ENCODE data around the gene KL.
A peak's percentile ranks its signal among the peaks of the same experiment; 100 is the strongest.

KL gene

GRCh38 chr13:33006134-33006533 lies 10.1 kb upstream of the KL start:
- no peak for DNase-seq

- no peak for DNase-seq
These were observed 9.6 kb upstream of the KL start for GRCh38 chr13:33006638-33007037.

DNA sequence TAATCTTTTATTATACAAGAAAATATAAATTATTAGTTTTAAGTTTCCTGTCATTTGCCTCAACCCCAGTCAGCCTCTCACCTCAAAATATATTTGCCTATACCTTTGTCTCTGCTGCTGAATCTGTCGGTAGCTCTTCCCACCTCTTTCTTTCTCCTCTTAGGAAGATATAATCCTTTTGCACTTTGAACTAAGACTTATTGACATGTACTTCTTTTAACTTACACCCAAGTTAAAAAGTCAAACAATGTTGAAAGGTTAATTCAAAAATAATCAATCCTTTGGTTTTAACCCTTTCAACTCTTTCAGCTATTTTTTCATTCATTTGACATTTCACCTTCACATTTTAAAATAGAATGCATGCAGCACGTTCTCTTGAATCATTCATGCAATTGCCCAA lies 9.0 kb upstream of the KL start:
- no peak for DNase-seq

DNA sequence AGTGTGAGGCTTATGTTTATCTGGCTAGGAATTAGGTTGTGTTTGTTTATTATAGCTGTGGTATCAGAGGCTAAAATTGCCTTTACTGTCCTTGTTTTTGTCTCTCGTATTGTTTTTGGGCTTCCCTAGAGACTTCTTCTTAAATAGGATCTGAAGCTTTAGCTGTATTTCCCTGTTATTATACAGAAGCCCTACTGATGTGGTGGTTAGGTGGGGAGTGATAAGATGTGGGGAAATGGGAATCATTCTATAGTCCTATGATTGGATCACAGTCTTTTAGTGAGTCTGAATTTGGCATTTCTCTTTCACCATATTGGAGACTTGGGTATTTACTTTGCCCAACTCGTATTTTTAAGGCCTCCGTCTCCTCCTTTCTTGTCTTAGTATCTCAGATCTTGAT lies 8.3 kb upstream of the KL start:
- no peak for DNase-seq

- no peak for DNase-seq
These were observed 7.1 kb upstream of the KL start for GRCh38 chr13:33008946-33009722.

- no peak for DNase-seq
These were observed 4.3 kb upstream of the KL start for GRCh38 chr13:33011828-33012470.

- no peak for DNase-seq
These were observed 1.9 kb upstream of the KL start for GRCh38 chr13:33014291-33014690.

GRCh38 chr13:33015241-33015668 lies 968 bp upstream of the KL start:
- peak in 1 of 5 experiments; percentile 12 for DNase-seq

DNA sequence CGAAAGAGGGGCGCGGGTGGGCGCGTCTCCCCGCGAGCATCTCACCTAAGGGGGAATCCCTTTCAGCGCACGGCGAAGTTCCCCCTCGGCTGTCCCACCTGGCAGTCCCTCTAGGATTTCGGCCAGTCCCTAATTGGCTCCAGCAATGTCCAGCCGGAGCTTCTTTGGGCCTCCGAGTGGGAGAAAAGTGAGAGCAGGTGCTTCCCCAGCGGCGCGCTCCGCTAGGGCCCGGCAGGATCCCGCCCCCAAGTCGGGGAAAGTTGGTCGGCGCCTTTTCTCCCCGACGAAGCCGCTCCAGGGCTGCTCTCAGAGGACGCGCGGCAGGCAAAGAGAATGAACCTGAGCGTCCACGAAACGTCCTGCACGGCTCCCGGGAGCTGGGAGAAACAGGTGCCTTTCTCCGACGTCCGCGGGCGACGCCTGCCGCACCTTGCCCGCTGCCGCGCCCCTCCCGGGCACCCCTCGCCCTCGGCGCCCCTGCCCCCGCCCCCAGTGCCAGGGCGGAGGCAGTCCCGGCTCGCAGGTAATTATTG lies 366 bp upstream of the KL start:
- DNase-seq: peak in 1 of 5 experiments; percentile 12

DNA sequence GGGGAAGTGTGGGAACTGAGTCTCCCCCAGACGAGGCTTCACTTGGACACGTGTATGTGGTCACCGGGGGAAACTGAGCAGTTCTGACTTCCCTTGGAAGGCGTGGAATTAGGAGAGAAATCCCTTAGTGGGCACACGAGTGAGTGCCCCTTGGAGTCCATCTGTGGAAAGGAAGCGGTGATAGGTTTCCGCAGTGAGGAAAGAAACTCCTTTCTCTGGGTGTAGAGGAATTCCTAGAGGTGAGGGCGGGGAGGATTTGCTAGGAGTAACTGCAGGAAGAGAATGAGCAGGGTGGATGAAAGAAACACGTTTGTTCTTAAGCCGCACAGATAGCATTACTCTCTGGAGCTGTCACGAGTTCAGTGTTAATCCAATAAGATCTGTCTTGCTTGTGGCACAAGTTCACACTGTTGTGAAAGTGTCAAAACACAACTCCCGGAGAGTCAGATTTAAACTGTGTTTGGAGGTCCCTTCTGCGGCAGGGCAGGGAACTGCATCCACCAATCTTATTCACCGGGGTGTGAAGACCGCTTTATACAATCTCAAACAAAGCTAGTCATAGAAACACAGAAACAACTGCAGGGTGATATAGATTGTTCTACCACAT lies 1.2 kb downstream of the KL start:
- peak in 2 of 5 experiments; percentile 24 to 92 for DNase-seq

GRCh38 chr13:33018886-33019285 lies 2.7 kb downstream of the KL start:
- DNase-seq: peak in 1 of 5 experiments; percentile 8

DNA sequence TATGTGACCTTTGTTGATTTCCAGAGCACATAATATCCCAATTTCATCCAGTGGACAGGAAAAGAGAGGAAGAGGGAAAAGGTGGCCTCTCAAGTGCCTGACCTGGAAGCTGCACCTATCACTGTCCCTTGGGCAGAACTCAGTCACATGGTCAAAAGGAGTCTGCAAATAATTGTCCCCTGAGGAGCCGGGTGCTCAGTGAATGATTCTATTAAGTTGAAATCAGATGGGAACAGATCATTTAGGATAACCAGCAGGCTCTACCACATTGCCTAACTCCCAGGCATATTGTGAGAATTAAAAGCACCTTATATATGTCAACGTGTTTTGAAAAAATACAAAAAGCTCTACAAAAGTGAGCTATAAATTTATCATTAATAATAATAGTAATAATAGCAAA lies 6.8 kb downstream of the KL start:
- no peak for DNase-seq

- DNase-seq: no peak
These were observed 9.1 kb downstream of the KL start for GRCh38 chr13:33025220-33025744.

GRCh38 chr13:33026489-33027152 lies 10.4 kb downstream of the KL start:
- no peak for DNase-seq

DNA sequence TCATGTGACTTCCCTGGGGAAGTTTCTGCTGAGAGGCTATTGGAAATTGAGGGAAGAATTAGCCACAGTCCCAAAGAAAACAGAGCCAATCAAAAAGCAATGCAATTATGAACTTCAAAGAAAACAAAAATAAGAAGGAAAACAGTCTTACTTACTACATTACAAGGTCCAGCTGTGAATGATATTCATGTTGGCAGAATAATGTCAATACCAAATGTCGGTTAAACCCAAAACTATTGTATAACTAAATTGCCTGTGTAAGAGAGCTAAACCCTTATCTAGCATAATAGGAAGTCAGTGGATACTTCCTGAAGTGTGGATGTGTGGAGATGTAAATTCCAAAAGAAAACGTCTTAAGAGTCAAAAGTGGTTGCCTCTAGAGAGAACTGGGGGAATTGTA lies 12.4 kb downstream of the KL start:
- DNase-seq: no peak

GRCh38 chr13:33031277-33031676 lies 15.1 kb downstream of the KL start:
- DNase-seq: no peak

DNA sequence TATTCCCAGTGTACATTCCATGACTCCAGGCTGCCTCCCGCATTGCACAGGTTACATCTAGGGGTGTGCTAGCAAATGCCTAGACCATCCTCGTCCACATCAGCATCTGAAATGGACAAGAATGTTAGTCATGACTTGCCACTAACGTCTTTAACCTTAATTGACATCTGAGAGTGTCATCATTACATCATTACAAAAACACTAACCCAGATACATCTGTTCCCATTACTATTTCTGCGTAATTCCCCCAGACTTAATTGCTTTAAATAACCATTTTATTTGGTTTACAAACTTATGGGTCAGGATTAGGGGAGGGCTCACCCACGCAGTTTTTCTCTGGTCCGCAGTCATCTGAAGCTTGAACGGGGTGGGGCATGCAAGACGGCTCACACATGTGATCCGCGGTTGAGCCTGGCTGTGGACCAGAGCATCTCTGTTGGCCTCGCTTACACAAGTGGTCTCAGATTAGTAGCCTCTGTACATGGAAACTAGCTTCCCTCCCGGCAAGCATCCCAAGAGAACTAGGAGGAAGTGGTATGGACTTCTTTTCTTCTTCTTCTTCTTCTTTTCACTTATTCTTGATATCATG lies 15.9 kb downstream of the KL start:
- no peak for DNase-seq

DNA sequence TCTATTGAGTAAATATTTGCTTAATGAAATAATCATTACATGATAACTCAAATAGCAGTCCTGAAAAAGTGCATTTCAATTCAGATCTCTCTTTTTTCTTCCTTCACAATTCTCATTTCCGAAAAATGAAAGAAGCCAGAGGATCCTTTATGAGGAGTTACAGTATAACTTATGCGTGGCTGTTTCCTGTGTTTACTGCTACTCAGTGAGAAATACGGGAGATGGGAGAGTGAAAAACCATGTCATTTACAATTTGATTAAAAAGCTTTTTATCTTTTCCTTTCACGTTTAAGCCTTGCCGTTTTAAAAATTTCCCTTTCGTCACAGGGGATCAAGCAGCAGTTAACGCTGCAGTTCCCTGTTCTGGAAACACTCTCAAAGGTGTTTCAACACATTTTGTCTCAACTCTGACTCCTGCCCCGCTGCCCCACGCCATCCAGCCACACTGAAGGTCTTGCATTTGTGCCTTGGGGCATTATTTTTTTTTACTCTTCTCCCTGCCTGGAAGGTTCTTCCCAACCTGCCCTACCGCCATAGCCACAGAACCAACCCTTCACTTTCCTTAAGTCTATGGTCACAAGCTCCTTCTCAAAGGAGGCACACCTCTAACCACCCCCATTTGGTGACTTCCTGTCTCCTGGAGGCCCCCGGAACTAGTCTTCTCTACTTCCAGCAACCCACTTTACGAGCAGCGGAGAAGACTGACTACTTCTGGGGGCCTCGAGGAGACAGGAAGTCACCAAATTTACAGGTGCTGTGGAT lies 17.0 kb downstream of the KL start:
- peak in 1 of 5 experiments; percentile 35 for DNase-seq

- DNase-seq: no peak
These were observed 17.8 kb downstream of the KL start for GRCh38 chr13:33033986-33034385.

DNA sequence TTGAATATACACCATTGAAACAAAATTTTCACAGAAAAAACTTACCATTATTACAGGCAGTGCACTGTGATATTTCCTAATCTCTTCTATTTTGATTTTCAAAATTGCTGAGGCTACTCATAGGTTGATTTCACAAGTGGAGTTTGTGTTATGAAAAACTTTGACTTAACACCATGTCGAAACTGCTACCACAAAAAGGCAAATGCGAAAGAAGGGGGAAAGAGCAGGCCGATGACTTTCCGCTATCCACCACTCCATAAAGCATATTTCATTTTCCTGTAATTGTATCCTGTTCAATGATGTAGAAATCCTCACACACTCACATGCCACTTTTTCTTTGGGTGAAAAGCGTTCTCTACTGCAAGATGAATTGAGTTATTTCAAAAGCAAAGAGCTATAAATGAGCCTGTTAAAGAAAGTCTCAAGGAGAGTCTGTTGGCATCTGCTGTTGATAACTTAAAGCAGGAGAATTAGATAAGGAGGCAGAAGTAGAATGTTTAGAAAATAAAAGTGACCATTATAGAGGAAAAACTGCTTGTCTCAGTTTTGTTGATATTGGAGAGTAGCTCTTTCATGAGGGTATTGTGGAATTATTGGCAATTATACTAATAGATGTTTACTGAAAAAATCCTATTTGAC lies 18.8 kb downstream of the KL start:
- DNase-seq: no peak

- DNase-seq: no peak
These were observed 21.4 kb downstream of the KL start for GRCh38 chr13:33037673-33038072.
